OCI-LY7 (cell line): ENCODE data around the gene PRAMEF14.
"Not testable (repeated sequence)": the region's sequence is repeated elsewhere in the genome, so short reads cannot be mapped to it uniquely, and the experiment has no call there.

Experiments
- CTCF ChIP-seq: fragments of 200-600 bp; sonication (generic); conservative IDR thresholded peaks from 2 replicates; pipeline ENCODE4 v1.5.1; 2014; ENCODE audit warnings: mild to moderate bottlenecking, antibody characterized with exemption, low read length, moderate library complexity, mixed read lengths
- EZH2phosphoT487 ChIP-seq: fragments of 200-600 bp; sonication (generic); IDR thresholded peaks from 2 replicates; pipeline ENCODE4 v1.6.1; 2018; ENCODE audit warnings: low read depth, borderline replicate concordance, mild to moderate bottlenecking, mixed run types, antibody characterized with exemption, low read length, moderate library complexity, mixed read lengths

- not testable (repeated sequence) for TF ChIP-seq CTCF, EZH2phosphoT487
Observed at GRCh38 chr1:13364928-13365327, 18.0 kb upstream of the PRAMEF14 start.
